ENCODE results near the gene SLC6A6.

The SLC6A6 gene

GRCh38 chr3:14363991-14364390 is 38.4 kb upstream of the SLC6A6 start:
- TF ChIP-seq POU2F2 (IDR thresholded peaks at IDR 0.05; ENCODE audit: low read depth, low read length) (no peak), PAX5 (IDR thresholded peaks at IDR 0.05; ENCODE audit: insufficient read depth, low read length, severe bottlenecking) (no peak), SPI1 (IDR thresholded peaks at IDR 0.05; ENCODE audit: low read depth, low read length) (0 out of 2 replicates have a peak, but pooled peaks have one; percentile 20)
- no peak for DNase-seq (ENCODE audit: insufficient read length, low spot score)
- FAIRE-seq, result no peak

- DNase-seq (ENCODE audit: insufficient read length, low spot score) (no peak), FAIRE-seq (no peak)
- no peak for TF ChIP-seq PAX5 (IDR thresholded peaks at IDR 0.05; ENCODE audit: insufficient read depth, low read length, severe bottlenecking)
Observed at GRCh38 chr3:14364580-14365292, 37.7 kb upstream of the SLC6A6 start.

- DNase-seq (ENCODE audit: insufficient read length, low spot score) (no peak), FAIRE-seq (no peak)
- TF ChIP-seq SPI1 (IDR thresholded peaks at IDR 0.05; ENCODE audit: low read depth, low read length) (no peak), TAF1 (IDR thresholded peaks at IDR 0.05; ENCODE audit: low read depth, low read length) (no peak), PAX5 (IDR thresholded peaks at IDR 0.05; ENCODE audit: insufficient read depth, low read length, severe bottlenecking) (no peak), POLR2AphosphoS5 (IDR thresholded peaks at IDR 0.05; ENCODE audit: low read depth, low read length) (no peak), POU2F2 (IDR thresholded peaks at IDR 0.05; ENCODE audit: low read depth, low read length) (no peak), POLR2A (IDR thresholded peaks at IDR 0.05; ENCODE audit: low read depth, low read length) (no peak)
Observed at GRCh38 chr3:14366248-14366647, 36.2 kb upstream of the SLC6A6 start.

- no peak for TF ChIP-seq PAX5 (IDR thresholded peaks at IDR 0.05; ENCODE audit: insufficient read depth, low read length, severe bottlenecking)
- no peak for TF ChIP-seq POLR2AphosphoS5 (IDR thresholded peaks at IDR 0.05; ENCODE audit: low read depth, low read length)
- TF ChIP-seq POU2F2 (IDR thresholded peaks at IDR 0.05; ENCODE audit: low read depth, low read length), result no peak
- no peak for TF ChIP-seq POLR2A (IDR thresholded peaks at IDR 0.05; ENCODE audit: low read depth, low read length)
- no peak for TF ChIP-seq TAF1 (IDR thresholded peaks at IDR 0.05; ENCODE audit: low read depth, low read length)
- TF ChIP-seq SPI1 (IDR thresholded peaks at IDR 0.05; ENCODE audit: low read depth, low read length), result no peak
- FAIRE-seq (no peak), DNase-seq (ENCODE audit: insufficient read length, low spot score) (no peak)
Observed at GRCh38 chr3:14366915-14367823, 35.2 kb upstream of the SLC6A6 start.

- FAIRE-seq, result no peak
- no peak for TF ChIP-seq SPI1 (IDR thresholded peaks at IDR 0.05; ENCODE audit: low read depth, low read length)
- TF ChIP-seq POLR2A (IDR thresholded peaks at IDR 0.05; ENCODE audit: low read depth, low read length), result no peak
- TF ChIP-seq TAF1 (IDR thresholded peaks at IDR 0.05; ENCODE audit: low read depth, low read length), result no peak
- TF ChIP-seq PAX5 (IDR thresholded peaks at IDR 0.05; ENCODE audit: insufficient read depth, low read length, severe bottlenecking), result no peak
- no peak for TF ChIP-seq POLR2AphosphoS5 (IDR thresholded peaks at IDR 0.05; ENCODE audit: low read depth, low read length)
- TF ChIP-seq POU2F2 (IDR thresholded peaks at IDR 0.05; ENCODE audit: low read depth, low read length), result no peak
- no peak for DNase-seq (ENCODE audit: insufficient read length, low spot score)
Observed at GRCh38 chr3:14368146-14368545, 34.3 kb upstream of the SLC6A6 start.

GRCh38 chr3:14368885-14369284 is 33.5 kb upstream of the SLC6A6 start:
- DNase-seq (ENCODE audit: insufficient read length, low spot score) (no peak), FAIRE-seq (no peak)
- no peak for TF ChIP-seq POLR2AphosphoS5 (IDR thresholded peaks at IDR 0.05; ENCODE audit: low read depth, low read length)
- TF ChIP-seq POU2F2 (IDR thresholded peaks at IDR 0.05; ENCODE audit: low read depth, low read length), result no peak
- TF ChIP-seq POLR2A (IDR thresholded peaks at IDR 0.05; ENCODE audit: low read depth, low read length), result no peak
- no peak for TF ChIP-seq TAF1 (IDR thresholded peaks at IDR 0.05; ENCODE audit: low read depth, low read length)
- TF ChIP-seq PAX5 (IDR thresholded peaks at IDR 0.05; ENCODE audit: insufficient read depth, low read length, severe bottlenecking), result no peak
- TF ChIP-seq SPI1 (IDR thresholded peaks at IDR 0.05; ENCODE audit: low read depth, low read length), result no peak

- no peak for DNase-seq (ENCODE audit: insufficient read length, low spot score)
- no peak for TF ChIP-seq POLR2AphosphoS5 (IDR thresholded peaks at IDR 0.05; ENCODE audit: low read depth, low read length)
- no peak for FAIRE-seq
Observed at GRCh38 chr3:14369675-14370669, 32.4 kb upstream of the SLC6A6 start.

- FAIRE-seq (no peak), DNase-seq (ENCODE audit: insufficient read length, low spot score) (no peak)
- TF ChIP-seq SPI1 (IDR thresholded peaks at IDR 0.05; ENCODE audit: low read depth, low read length) (no peak), POLR2AphosphoS5 (IDR thresholded peaks at IDR 0.05; ENCODE audit: low read depth, low read length) (no peak), POU2F2 (IDR thresholded peaks at IDR 0.05; ENCODE audit: low read depth, low read length) (no peak), POLR2A (IDR thresholded peaks at IDR 0.05; ENCODE audit: low read depth, low read length) (no peak), PAX5 (IDR thresholded peaks at IDR 0.05; ENCODE audit: insufficient read depth, low read length, severe bottlenecking) (no peak), TAF1 (IDR thresholded peaks at IDR 0.05; ENCODE audit: low read depth, low read length) (no peak)
Observed at GRCh38 chr3:14370720-14371572, 31.5 kb upstream of the SLC6A6 start.
